ENCODE results near the gene SLC8A3. TPM values are rescaled to one million over a fixed set of nuclear protein-coding genes. Genes with fewer than 3 reads are reported as not detected.

The SLC8A3 gene
- polyA plus RNA-seq, 3 donors, result 0.01 TPM; not detected in 2

GRCh38 chr14:70018230-70018629, 170.5 kb downstream of the SLC8A3 start:
- H3K27me3 Mint-ChIP-seq (ENCODE audit: low read depth in 3 of 3), result no peaks in the 10 kb centered on the region
- no peaks in the 10 kb centered on the region for H3K27me3 ChIP-seq (ENCODE audit: control insufficient read depth in 2 of 2, insufficient read depth in 2 of 2, low read length in 2 of 2)
- peak overlapping the region; percentile 62 for H3K9ac ChIP-seq (ENCODE audit: insufficient read depth, low read length, poor library complexity, severe bottlenecking)
- no peaks in the 10 kb centered on the region for H3K36me3 Mint-ChIP-seq
- H3K4me3 ChIP-seq (replicated peaks in 1 of 3; ENCODE audit: low read depth in 2 of 3, low read length in 3 of 3), result peak overlapping the region in 2 of 3 experiments; percentile 32 to 74
- intact Hi-C loops (cut with micrococcal nuclease), result no loop called here
- H2AFZ ChIP-seq (ENCODE audit: insufficient read depth, low read depth, low read length, poor library complexity, severe bottlenecking), result peak overlapping the region; percentile 88
- no peaks in the 10 kb centered on the region for H3K36me3 ChIP-seq (replicated peaks in 1 of 2; ENCODE audit: control insufficient read depth in 1 of 2, insufficient read depth in 2 of 2, low read length in 2 of 2)
- 88% methylated on average over 1 of the region's 2 CpGs for WGBS (ENCODE audit: insufficient coverage)
- H3K4me3 Mint-ChIP-seq, result peak overlapping the region; percentile 78 to 92
- H3K9me3 ChIP-seq (replicated peaks in 1 of 2; ENCODE audit: control insufficient read depth in 1 of 2, insufficient read depth in 1 of 2, low read length in 2 of 2), result no peaks in the 10 kb centered on the region
- DNase-seq, result no peak
- no peaks in the 10 kb centered on the region for H3K79me2 ChIP-seq (ENCODE audit: insufficient read depth, low read length)
- peak overlapping the region; percentile 78 for H3K4me2 ChIP-seq (replicated peaks; ENCODE audit: extremely low read depth, low read length, poor library complexity, severe bottlenecking)
- peaks cover 0 to 2% (median 0%) of the 10 kb centered on the region in 7 donors for H3K9me3 Mint-ChIP-seq
- H3K27ac ChIP-seq (ENCODE audit: low read depth in 1 of 2, low read length in 2 of 2), result peak overlapping the region in 1 of 2 donors; percentile 61
- H4K20me1 ChIP-seq (ENCODE audit: insufficient read depth, low read length), result no peaks in the 10 kb centered on the region
- H3K27ac Mint-ChIP-seq, result peak overlapping the region in 3 of 7 donors; percentile 67 to 76 (median 75)
- peaks cover 39% of the 10 kb centered on the region for H3K4me1 Mint-ChIP-seq
- TF ChIP-seq, protein P1, sequence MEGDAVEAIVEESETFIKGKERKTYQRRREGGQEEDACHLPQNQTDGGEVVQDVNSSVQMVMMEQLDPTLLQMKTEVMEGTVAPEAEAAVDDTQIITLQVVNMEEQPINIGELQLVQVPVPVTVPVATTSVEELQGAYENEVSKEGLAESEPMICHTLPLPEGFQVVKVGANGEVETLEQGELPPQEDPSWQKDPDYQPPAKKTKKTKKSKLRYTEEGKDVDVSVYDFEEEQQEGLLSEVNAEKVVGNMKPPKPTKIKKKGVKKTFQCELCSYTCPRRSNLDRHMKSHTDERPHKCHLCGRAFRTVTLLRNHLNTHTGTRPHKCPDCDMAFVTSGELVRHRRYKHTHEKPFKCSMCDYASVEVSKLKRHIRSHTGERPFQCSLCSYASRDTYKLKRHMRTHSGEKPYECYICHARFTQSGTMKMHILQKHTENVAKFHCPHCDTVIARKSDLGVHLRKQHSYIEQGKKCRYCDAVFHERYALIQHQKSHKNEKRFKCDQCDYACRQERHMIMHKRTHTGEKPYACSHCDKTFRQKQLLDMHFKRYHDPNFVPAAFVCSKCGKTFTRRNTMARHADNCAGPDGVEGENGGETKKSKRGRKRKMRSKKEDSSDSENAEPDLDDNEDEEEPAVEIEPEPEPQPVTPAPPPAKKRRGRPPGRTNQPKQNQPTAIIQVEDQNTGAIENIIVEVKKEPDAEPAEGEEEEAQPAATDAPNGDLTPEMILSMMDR (IDR thresholded peaks at IDR 0.05), result no peak
- peaks cover 29 to 41% of the 10 kb centered on the region in 2 donors for H3K4me1 ChIP-seq (ENCODE audit: control insufficient read depth in 1 of 2, insufficient read depth in 2 of 2, low read length in 2 of 2)

- Histone ChIP-seq H3K4me3 (replicated peaks in 1 of 3; ENCODE audit: low read depth in 2 of 3, low read length in 3 of 3) (no peak overlapping the region), H3K36me3 (replicated peaks in 1 of 2; ENCODE audit: control insufficient read depth in 1 of 2, insufficient read depth in 2 of 2, low read length in 2 of 2) (no peaks in the 10 kb centered on the region), H3K9ac (ENCODE audit: insufficient read depth, low read length, poor library complexity, severe bottlenecking) (no peak overlapping the region), H3K4me2 (replicated peaks; ENCODE audit: extremely low read depth, low read length, poor library complexity, severe bottlenecking) (no peak overlapping the region), H3K4me1 (ENCODE audit: control insufficient read depth in 1 of 2, insufficient read depth in 2 of 2, low read length in 2 of 2) (peaks cover 14 to 17% of the 10 kb centered on the region in 2 donors), H3K27me3 (ENCODE audit: control insufficient read depth in 2 of 2, insufficient read depth in 2 of 2, low read length in 2 of 2) (no peaks in the 10 kb centered on the region), H3K27ac (ENCODE audit: low read depth in 1 of 2, low read length in 2 of 2) (no peak overlapping the region), H2AFZ (ENCODE audit: insufficient read depth, low read depth, low read length, poor library complexity, severe bottlenecking) (no peak overlapping the region), H4K20me1 (ENCODE audit: insufficient read depth, low read length) (no peaks in the 10 kb centered on the region), H3K9me3 (replicated peaks in 1 of 2; ENCODE audit: control insufficient read depth in 1 of 2, insufficient read depth in 1 of 2, low read length in 2 of 2) (no peaks in the 10 kb centered on the region), H3K79me2 (ENCODE audit: insufficient read depth, low read length) (no peaks in the 10 kb centered on the region)
- Mint-ChIP-seq H3K27me3 (ENCODE audit: low read depth in 3 of 3) (peaks cover 0 to 2% (median 0%) of the 10 kb centered on the region in 3 donors), H3K9me3 (no peaks in the 10 kb centered on the region), H3K4me3 (no peak overlapping the region), H3K27ac (no peak overlapping the region), H3K4me1 (peaks cover 20% of the 10 kb centered on the region), H3K36me3 (no peaks in the 10 kb centered on the region)
- TF ChIP-seq, protein P1 (IDR thresholded peaks at IDR 0.05), result no peak
- DNase-seq, result no peak
- 78% methylated on average over 3 of the region's 7 CpGs for WGBS (ENCODE audit: insufficient coverage)
- intact Hi-C loops (cut with micrococcal nuclease), result no loop called here
Observed at GRCh38 chr14:70014406-70015095, 174.2 kb downstream of the SLC8A3 start.

All from CD14-positive monocyte (primary cell).